Measurements from ENCODE around the gene FAM9C.

GRCh38 chrX:13066391-13066790, 22.0 kb upstream of the FAM9C start:
- no peak for TF ChIP-seq CTCF (optimal IDR thresholded peaks at IDR 0.05 in 1 of 3, IDR thresholded peaks at IDR 0.05 in 1 of 3, conservative IDR thresholded peaks at IDR 0.05 in 1 of 3; ENCODE audit: extremely low read depth in 1 of 3, insufficient read depth in 2 of 3, low read length in 3 of 3)
- no peak for TF ChIP-seq EZH2 (IDR thresholded peaks at IDR 0.05; ENCODE audit: low read length)
